Activated naive CD4-positive, alpha-beta T cell treated with anti-CD3 and anti-CD28 coated beads for 36 hours (primary cell): ENCODE data around the gene WBP1L. TPM values are rescaled to one million over a fixed set of nuclear protein-coding genes. Genes with fewer than 3 reads are reported as not detected.
A peak's percentile ranks its signal among the peaks of the same experiment; 100 is the strongest.
"Not testable (repeated sequence)": the region's sequence is repeated elsewhere in the genome, so short reads cannot be mapped to it uniquely, and the experiment has no call there.

Experiments
- CTCF ChIA-PET: fragments of 350-600 bp; sonication (Branson Sonifier 250); formaldehyde crosslinking; loops from one replicate; lab custom pipeline; 2021; ENCODE audit warnings: antibody characterized with exemption; lab: Charles Lee
- DNase-seq: peaks from one replicate; pipeline ENCODE4 v3.0.0-alpha.2; 2020
- H3K27ac Mint-ChIP-seq: one replicate; pipeline ENCODE4 v1.8.0; 2021; ENCODE audit warnings: mild to moderate bottlenecking, mixed read lengths
- H3K27me3 Mint-ChIP-seq: one replicate; pipeline ENCODE4 v1.8.0; 2021; ENCODE audit warnings: low read depth, mixed read lengths
- H3K36me3 Mint-ChIP-seq: one replicate; pipeline ENCODE4 v1.8.0; 2021; ENCODE audit warnings: low read depth, mixed read lengths
- H3K4me1 Mint-ChIP-seq: one replicate; pipeline ENCODE4 v1.8.0; 2021; ENCODE audit warnings: low read depth, mixed read lengths
- H3K4me3 Mint-ChIP-seq: one replicate; pipeline ENCODE4 v1.8.0; 2021; ENCODE audit warnings: mild to moderate bottlenecking, moderate library complexity, mixed read lengths
- H3K9me3 Mint-ChIP-seq: one replicate; pipeline ENCODE4 v1.8.0; 2021; ENCODE audit warnings: mixed read lengths
- intact Hi-C: fragments of 100-400 bp; cut with micrococcal nuclease; formaldehyde crosslinking; loops from one replicate; pipeline ENCODE4 v1.15.1; 2023
- total RNA-seq, 2 experiments: library from RNA; stranded (reverse); gene quantifications; one replicate each; pipeline ENCODE4 v1.2.3, GENCODE V29; 2021

WBP1L gene
- 10 to 100 TPM; 10.5 to 11.8 TPM for total RNA-seq

- peak; percentile 97 for DNase-seq
- Mint-ChIP-seq H3K9me3 (no peaks in the 10 kb centered on the region), H3K4me1 (peaks cover 43% of the 10 kb centered on the region), H3K27me3 (no peaks in the 10 kb centered on the region), H3K27ac (peak within 1 kb of the TSS; percentile 83), H3K36me3 (no peaks in the 10 kb centered on the region), H3K4me3 (peak within 1 kb of the TSS; percentile 90)
- intact Hi-C loops, result loop anchor here (1.0 kb wide), 11 partner anchors 29 to 925 kb away; partner anchors contain the start of genes ACTR1A, ARL3, BORCS7 and CNNM2
- CTCF ChIA-PET, result interaction anchor here (1.4 to 7.0 kb wide), 2 partner anchors 10 to 29 kb away, joined by 3 to 27 read pairs; partner anchors contain the start of genes ARL3 and SFXN2
These were observed at the start of gene WBP1L for GRCh38 chr10:102743588-102744373. WBP1L (plus strand) TSS chr10:102743948; CDS start chr10:102744054, 106 bp downstream.

GRCh38 chr10:102695401-102695800, 48.3 kb upstream of the WBP1L start:
- H3K4me3 Mint-ChIP-seq, H3K9me3 Mint-ChIP-seq, H3K4me1 Mint-ChIP-seq, intact Hi-C loops, DNase-seq, H3K27me3 Mint-ChIP-seq, H3K27ac Mint-ChIP-seq, CTCF ChIA-PET: not testable (repeated sequence)
- peaks cover 11% of the 10 kb centered on the region for H3K36me3 Mint-ChIP-seq

GRCh38 chr10:102696736-102697135, 47.0 kb upstream of the WBP1L start:
- CTCF ChIA-PET, result interaction anchor here (0.7 to 1.7 kb wide), 4 partner anchors 17 to 1430 kb away, joined by 3 to 4 read pairs (median 4); no protein-coding TSS in a partner anchor
- no peaks in the 10 kb centered on the region for H3K9me3 Mint-ChIP-seq

GRCh38 chr10:102698894-102699293, 44.9 kb upstream of the WBP1L start:
- CTCF ChIA-PET, result no interaction called here
- Mint-ChIP-seq H3K4me3 (no peak overlapping the region), H3K27me3 (no peaks in the 10 kb centered on the region), H3K36me3 (peaks cover 12% of the 10 kb centered on the region), H3K27ac (no peak overlapping the region), H3K9me3 (no peaks in the 10 kb centered on the region), H3K4me1 (no peaks in the 10 kb centered on the region)
- no peak for DNase-seq
- intact Hi-C loops, result no loop called here

More at GRCh38 chr10:102696736-102697135, 47.0 kb upstream of the WBP1L start:
- no peak for DNase-seq
- H3K4me1 Mint-ChIP-seq, result no peaks in the 10 kb centered on the region
- H3K27me3 Mint-ChIP-seq, result no peaks in the 10 kb centered on the region
- H3K36me3 Mint-ChIP-seq, result peaks cover 11% of the 10 kb centered on the region
- no peak overlapping the region for H3K4me3 Mint-ChIP-seq
- intact Hi-C loops, result no loop called here
- no peak overlapping the region for H3K27ac Mint-ChIP-seq

GRCh38 chr10:102701272-102701671, 42.5 kb upstream of the WBP1L start:
- Mint-ChIP-seq H3K4me3 (no peak overlapping the region), H3K4me1 (peaks cover 2% of the 10 kb centered on the region), H3K27me3 (no peaks in the 10 kb centered on the region), H3K27ac (no peak overlapping the region), H3K36me3 (peaks cover 10% of the 10 kb centered on the region), H3K9me3 (no peaks in the 10 kb centered on the region)
- no peak for DNase-seq
- CTCF ChIA-PET, result interaction anchor here (1.5 kb wide), 1 partner anchor 12 kb away, joined by 5 read pairs; no protein-coding TSS in a partner anchor
- intact Hi-C loops, result no loop called here

GRCh38 chr10:102701796-102702195, 42.0 kb upstream of the WBP1L start:
- Mint-ChIP-seq H3K27ac (no peak overlapping the region), H3K4me1 (peaks cover 2% of the 10 kb centered on the region), H3K4me3 (no peak overlapping the region), H3K36me3 (peaks cover 7% of the 10 kb centered on the region), H3K27me3 (no peaks in the 10 kb centered on the region), H3K9me3 (no peaks in the 10 kb centered on the region)
- no peak for DNase-seq
- intact Hi-C loops, result no loop called here
- CTCF ChIA-PET, result interaction anchor here (1.5 kb wide), 1 partner anchor 11 kb away, joined by 5 read pairs; no protein-coding TSS in a partner anchor

GRCh38 chr10:102702742-102703141, 41.0 kb upstream of the WBP1L start:
- CTCF ChIA-PET, result no interaction called here
- no peaks in the 10 kb centered on the region for H3K9me3 Mint-ChIP-seq
- intact Hi-C loops, result no loop called here

GRCh38 chr10:102704915-102705314, 38.8 kb upstream of the WBP1L start:
- H3K9me3 Mint-ChIP-seq, result no peaks in the 10 kb centered on the region
- intact Hi-C loops, result no loop called here
- peaks cover 1% of the 10 kb centered on the region for H3K36me3 Mint-ChIP-seq
- H3K4me3 Mint-ChIP-seq, result no peak overlapping the region
- H3K4me1 Mint-ChIP-seq, result peaks cover 2% of the 10 kb centered on the region
- no peaks in the 10 kb centered on the region for H3K27me3 Mint-ChIP-seq
- CTCF ChIA-PET, result interaction anchor here (0.9 kb wide), 1 partner anchor 9 kb away, joined by 3 read pairs; the partner anchor contains the start of genes ARL3 and SFXN2
- H3K27ac Mint-ChIP-seq, result no peak overlapping the region
- no peak for DNase-seq

More at GRCh38 chr10:102702742-102703141, 41.0 kb upstream of the WBP1L start:
- peaks cover 5% of the 10 kb centered on the region for H3K36me3 Mint-ChIP-seq
- no peak overlapping the region for H3K27ac Mint-ChIP-seq
- peaks cover 2% of the 10 kb centered on the region for H3K4me1 Mint-ChIP-seq
- no peak overlapping the region for H3K4me3 Mint-ChIP-seq
- DNase-seq, result no peak
- H3K27me3 Mint-ChIP-seq, result no peaks in the 10 kb centered on the region

GRCh38 chr10:102705531-102705930, 38.2 kb upstream of the WBP1L start:
- H3K9me3 Mint-ChIP-seq, result no peaks in the 10 kb centered on the region
- DNase-seq, result no peak
- H3K4me1 Mint-ChIP-seq, result peaks cover 2% of the 10 kb centered on the region
- H3K27ac Mint-ChIP-seq, result no peak overlapping the region
- peaks cover 1% of the 10 kb centered on the region for H3K36me3 Mint-ChIP-seq
- CTCF ChIA-PET, result interaction anchor here (0.9 kb wide), 1 partner anchor 8 kb away, joined by 3 read pairs; the partner anchor contains the start of genes ARL3 and SFXN2
- intact Hi-C loops, result no loop called here
- no peaks in the 10 kb centered on the region for H3K27me3 Mint-ChIP-seq
- no peak overlapping the region for H3K4me3 Mint-ChIP-seq

- DNase-seq, result no peak
- CTCF ChIA-PET, result interaction anchor here (0.6 to 6.1 kb wide), 3 partner anchors 34 to 148 kb away, joined by 3 to 38 read pairs (median 5); no protein-coding TSS in a partner anchor
These were observed 33.1 kb upstream of the WBP1L start for GRCh38 chr10:102710609-102711008.

GRCh38 chr10:102712089-102712488, 31.7 kb upstream of the WBP1L start:
- H3K9me3 Mint-ChIP-seq, result no peaks in the 10 kb centered on the region
- no peak overlapping the region for H3K4me3 Mint-ChIP-seq
- peaks cover 4% of the 10 kb centered on the region for H3K36me3 Mint-ChIP-seq
- DNase-seq, result no peak
- intact Hi-C loops, result loop anchor here (5.0 to 10.0 kb wide), 4 partner anchors 353 to 655 kb away; partner anchors contain the start of genes GBF1, PPRC1 and TAF5
- CTCF ChIA-PET, result interaction anchor here (0.7 to 6.1 kb wide), 5 partner anchors 15 to 481 kb away, joined by 3 to 38 read pairs (median 3); no protein-coding TSS in a partner anchor
- peaks cover 30% of the 10 kb centered on the region for H3K4me1 Mint-ChIP-seq
- H3K27me3 Mint-ChIP-seq, result no peaks in the 10 kb centered on the region
- H3K27ac Mint-ChIP-seq, result no peak overlapping the region

More at GRCh38 chr10:102710609-102711008, 33.1 kb upstream of the WBP1L start:
- Mint-ChIP-seq H3K27me3 (no peaks in the 10 kb centered on the region), H3K4me3 (no peak overlapping the region), H3K4me1 (peaks cover 19% of the 10 kb centered on the region), H3K9me3 (no peaks in the 10 kb centered on the region), H3K27ac (no peak overlapping the region), H3K36me3 (peaks cover 2% of the 10 kb centered on the region)
- intact Hi-C loops, result loop anchor here (5.0 to 10.0 kb wide), 4 partner anchors 354 to 657 kb away; partner anchors contain the start of genes GBF1, PPRC1 and TAF5
